HG03575 (cell line): ENCODE measurements around the gene RALGPS2.
A peak's percentile ranks its signal among the peaks of the same experiment; 100 is the strongest.
"Not testable (repeated sequence)": the region's sequence is repeated elsewhere in the genome, so short reads cannot be mapped to it uniquely, and the experiment has no call there.

Source experiments
- ATAC-seq: cut with Tn5 transposase; IDR thresholded peaks from one replicate; pipeline ENCODE4 v1.9.1; 2021; ENCODE audit not compliant: unreplicated experiment, insufficient number of reproducible peaks, low FRiP score; ENCODE audit errors: extremely low read depth

RALGPS2 gene

DNA sequence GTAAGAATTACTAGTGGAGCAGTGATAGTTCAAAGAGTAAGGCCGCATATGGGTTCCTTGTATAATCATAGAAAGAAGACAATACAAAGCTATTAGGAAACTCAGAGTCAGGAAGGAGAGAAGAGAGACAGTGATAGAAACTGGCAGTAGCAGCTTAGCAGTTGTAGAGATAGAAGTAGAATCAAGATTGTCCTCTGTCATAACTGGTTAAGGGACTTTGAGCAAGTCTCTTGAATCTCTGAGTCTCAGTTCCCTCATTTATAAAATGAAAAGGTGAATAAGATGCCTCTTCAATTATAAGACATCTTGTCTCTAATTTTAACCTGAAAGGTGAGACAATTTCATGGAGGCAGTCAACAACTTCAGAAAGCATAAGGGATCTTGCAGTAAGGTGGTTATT lies 6.5 kb upstream of the RALGPS2 start:
- ATAC-seq = no peak

DNA sequence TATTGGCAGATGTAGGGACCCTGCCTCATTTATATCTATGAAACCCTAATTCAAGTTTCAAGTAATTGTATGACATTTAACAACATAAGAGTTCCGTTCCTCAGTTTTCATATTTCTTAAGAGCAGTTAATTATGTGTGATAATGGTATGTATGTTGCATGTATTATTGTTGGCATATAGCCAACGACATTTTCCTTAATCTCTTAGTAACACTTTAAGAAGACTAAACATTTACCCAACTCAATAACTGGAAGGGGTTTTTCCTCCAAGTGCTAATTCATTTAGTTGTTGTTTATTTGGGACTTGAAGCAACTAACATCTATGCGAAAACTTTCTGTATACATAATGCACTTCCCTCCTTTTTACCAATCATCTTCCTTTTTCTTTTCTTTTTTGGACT lies 1.5 kb upstream of the RALGPS2 start:
- no peak for ATAC-seq

GRCh38 chr1:178724376-178724727 lies 692 bp upstream of the RALGPS2 start:
- no peak for ATAC-seq

- ATAC-seq = no peak
Observed at GRCh38 chr1:178725466-178726086, 532 bp downstream of the RALGPS2 start.

DNA sequence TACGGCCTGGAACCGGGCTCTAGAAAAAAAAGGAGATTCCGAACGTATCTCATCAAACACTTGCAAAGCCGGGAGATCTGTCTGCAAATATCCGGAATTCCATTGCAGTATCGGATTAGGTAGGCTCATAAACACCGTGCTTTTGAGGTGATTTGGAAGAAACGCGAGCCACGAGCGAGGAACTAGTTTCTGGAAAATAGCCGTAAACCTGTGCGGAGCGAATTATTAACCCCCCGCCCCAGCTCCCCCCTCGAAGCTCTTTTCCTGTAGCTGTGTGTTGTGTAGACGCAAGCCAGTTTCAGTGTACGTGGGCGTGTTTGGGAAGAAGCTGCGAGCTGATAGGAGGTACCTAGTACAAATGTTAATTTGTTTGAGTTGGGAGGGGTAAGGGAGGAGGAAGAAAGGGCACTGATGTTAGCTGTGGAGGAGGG lies 1.1 kb downstream of the RALGPS2 start:
- peak; percentile 88 for ATAC-seq

DNA sequence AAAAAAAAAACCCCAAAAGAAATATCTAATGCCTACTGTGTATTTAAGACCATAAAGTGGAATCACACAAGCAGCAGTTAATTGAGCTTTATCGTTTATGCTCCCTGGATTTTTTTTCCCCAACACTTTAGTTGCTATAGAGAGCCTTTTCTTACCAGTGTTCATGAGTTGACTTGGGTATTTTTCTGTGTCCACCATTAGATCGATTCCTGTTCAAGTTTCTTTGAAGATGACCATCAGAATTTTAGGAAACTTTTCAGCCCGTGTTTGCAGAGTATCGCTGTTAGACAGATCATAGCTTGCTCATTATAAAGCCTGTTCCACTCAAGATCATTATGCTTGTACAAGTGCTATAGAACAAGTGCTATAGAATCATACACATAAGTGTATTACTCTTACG lies 1.5 kb downstream of the RALGPS2 start:
- no peak for ATAC-seq

- ATAC-seq = no peak
Observed at GRCh38 chr1:178727014-178727895, 2.2 kb downstream of the RALGPS2 start.

GRCh38 chr1:178733972-178734371 lies 8.9 kb downstream of the RALGPS2 start:
- ATAC-seq = no peak

- ATAC-seq = no peak
Observed at GRCh38 chr1:178738780-178739179, 13.7 kb downstream of the RALGPS2 start.

GRCh38 chr1:178739285-178740045 lies 14.4 kb downstream of the RALGPS2 start:
- no peak for ATAC-seq

GRCh38 chr1:178740491-178740890 lies 15.4 kb downstream of the RALGPS2 start:
- ATAC-seq = no peak

DNA sequence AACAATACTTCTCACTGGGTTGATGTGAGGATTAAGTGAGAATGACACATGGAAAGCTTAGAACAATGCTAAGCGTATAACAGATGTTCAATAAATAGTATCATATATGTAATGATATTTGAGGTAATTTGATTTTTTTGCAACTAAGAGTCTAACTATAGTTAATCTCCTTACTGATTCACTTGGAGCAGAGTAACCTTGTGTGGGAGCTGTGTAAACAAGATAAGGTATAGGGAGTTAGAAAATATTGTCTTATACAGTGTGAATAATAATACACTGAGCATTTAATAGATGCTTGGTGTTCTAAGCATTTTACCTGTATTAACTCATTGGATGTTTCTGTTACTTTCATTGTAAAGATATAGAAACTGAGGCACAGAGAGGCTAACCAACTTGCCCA lies 15.9 kb downstream of the RALGPS2 start:
- no peak for ATAC-seq

DNA sequence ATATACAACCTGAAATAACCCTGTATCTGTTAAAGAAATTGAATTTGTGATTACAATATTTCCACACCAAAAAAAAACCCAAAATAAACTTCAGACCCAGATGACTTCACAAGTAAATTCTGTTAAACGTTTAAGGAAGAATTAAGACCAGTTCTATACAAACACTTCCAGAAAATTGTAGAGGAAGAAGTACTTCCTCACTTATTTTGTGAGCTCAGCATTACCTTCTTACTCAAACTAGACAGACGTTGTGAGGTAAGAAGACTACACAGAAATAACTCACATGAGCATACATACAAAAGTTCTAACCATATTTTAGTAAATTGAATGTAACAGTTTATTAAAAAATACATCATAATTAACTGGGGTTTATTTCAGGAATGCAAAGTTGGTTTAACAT lies 18.8 kb downstream of the RALGPS2 start:
- no peak for ATAC-seq

GRCh38 chr1:178745260-178745659 lies 20.2 kb downstream of the RALGPS2 start:
- no peak for ATAC-seq

DNA sequence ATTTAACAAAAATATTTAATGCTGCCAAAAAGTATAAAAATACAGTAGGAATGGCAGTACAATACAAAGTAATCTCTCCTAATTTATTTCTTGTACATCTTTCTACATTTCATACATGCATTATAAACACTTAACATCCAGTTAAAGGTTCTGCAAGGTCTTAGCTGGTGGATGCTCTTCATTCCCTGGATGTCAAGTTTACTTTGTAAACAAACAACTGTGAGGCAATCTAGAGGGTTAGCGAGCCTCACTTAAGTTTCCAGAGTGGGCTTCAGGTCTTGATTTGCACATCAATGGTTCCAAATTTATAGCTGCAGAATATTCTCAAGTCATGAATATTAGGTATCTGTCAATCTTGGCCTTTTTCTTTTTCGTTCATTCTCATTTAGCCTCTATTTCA lies 21.3 kb downstream of the RALGPS2 start:
- ATAC-seq = no peak

DNA sequence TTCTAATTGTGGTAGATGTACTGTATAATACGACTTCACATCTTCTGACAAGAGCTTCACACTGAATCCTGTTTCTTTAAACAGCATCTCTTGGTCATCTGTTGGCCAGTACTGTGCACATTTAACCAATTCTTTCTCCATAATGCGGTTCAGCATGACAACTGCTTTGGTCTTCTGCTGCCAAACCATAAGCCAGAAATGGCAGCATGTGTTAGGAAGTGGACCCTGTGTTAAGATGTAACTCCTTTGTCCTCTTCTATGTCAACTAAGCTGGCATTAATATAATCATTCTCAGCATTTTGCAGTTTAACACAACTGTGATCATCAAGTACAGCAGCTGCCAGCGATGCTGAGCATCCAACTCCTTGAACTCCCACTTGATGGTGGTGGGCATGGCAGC lies 22.3 kb downstream of the RALGPS2 start:
- not testable (repeated sequence) for ATAC-seq

GRCh38 chr1:178749581-178750166 lies 24.6 kb downstream of the RALGPS2 start:
- no peak for ATAC-seq

DNA sequence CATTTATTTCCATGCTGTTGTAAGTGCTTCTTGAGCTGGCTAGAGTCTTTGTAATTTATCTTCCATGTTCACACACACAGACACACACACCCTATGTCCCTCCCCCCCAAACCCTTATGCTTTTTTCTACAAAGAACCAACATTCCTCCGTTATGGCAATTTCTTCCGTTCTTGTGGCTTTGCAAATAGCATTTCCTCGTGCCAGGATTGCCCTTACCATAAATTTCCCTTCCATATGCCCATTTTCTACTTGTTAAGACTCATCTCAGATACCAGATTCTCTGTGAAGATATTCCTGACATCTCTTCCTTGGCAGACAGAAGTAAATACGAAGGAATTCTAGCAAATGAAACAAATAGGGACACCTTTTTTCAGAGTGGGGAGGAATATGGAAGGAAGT lies 26.0 kb downstream of the RALGPS2 start:
- ATAC-seq = no peak

- no peak for ATAC-seq
Observed at GRCh38 chr1:178752891-178753290, 27.8 kb downstream of the RALGPS2 start.
